Stimulated activated CD8-positive, alpha-beta memory T cell treated with anti-CD3 and anti-CD28 coated beads, Interleukin-4, amount 100 ng/mL, for 48 hours (primary cell): ENCODE data around the gene HDAC3.
"Not testable (repeated sequence)": the region's sequence is repeated elsewhere in the genome, so short reads cannot be mapped to it uniquely, and the experiment has no call there.

Experiments used
- DNase-seq: peaks from one replicate; pipeline ENCODE4 v3.0.0-alpha.2; 2020

HDAC3 gene

DNA sequence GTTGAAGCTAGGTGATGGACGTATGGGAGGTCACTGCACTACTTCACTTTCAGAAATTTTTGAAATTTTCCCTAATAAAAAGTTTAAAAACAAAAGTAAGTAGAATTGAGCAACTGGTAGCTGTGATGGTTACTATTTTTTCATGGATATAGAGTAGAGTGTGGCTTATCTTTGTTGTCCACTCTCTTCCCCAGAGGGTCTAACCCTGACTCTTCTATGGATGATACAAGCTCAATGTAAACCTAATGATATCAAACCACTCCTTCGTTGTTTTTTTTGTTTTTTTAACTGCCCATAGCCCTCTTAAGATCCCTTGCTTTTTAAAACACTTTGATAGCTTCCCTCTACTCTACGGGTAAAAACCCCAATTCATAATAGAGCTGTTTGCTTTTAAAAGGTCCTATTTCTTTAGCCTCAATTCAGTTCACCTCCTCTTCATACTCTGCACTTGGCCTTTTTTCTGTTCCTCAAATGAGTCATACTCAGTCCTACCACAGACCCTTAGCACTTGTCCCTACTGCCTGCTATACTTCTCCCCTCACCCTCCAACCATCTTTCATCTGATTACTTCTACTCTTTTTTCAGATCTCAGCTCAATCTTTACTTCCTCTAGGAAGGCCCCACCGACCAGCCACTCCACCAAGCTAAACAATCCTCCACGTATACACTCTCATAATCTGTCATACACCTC lies 2.6 kb downstream of the HDAC3 start:
- DNase-seq, result no peak

DNA sequence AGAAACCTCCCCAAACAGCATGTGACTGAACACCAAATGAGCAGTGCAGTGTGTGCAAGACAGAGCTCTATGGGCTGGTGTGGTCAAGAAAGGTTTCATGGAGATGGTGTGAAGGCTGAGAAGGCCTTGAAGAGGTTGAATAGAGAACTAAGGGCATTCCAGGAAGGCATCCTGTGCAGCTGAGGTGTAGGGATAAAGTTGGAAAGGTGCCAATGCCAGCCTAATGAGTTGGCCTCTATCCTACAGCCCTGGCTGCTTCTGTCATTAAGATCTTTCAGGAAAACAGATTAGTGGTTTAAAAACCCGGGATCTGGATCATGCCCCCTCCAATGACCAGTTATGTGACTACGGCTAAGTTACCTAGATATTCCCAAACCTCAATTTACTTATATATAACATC lies 4.0 kb downstream of the HDAC3 start:
- DNase-seq, result no peak

GRCh38 chr5:141630570-141631140 lies 6.0 kb downstream of the HDAC3 start:
- DNase-seq, result no peak

GRCh38 chr5:141628175-141628788 lies 8.4 kb downstream of the HDAC3 start:
- no peak for DNase-seq

GRCh38 chr5:141623611-141624010 lies 13.0 kb downstream of the HDAC3 start:
- DNase-seq, result no peak

- no peak for DNase-seq
Observed at GRCh38 chr5:141623186-141623585, 13.5 kb downstream of the HDAC3 start.

DNA sequence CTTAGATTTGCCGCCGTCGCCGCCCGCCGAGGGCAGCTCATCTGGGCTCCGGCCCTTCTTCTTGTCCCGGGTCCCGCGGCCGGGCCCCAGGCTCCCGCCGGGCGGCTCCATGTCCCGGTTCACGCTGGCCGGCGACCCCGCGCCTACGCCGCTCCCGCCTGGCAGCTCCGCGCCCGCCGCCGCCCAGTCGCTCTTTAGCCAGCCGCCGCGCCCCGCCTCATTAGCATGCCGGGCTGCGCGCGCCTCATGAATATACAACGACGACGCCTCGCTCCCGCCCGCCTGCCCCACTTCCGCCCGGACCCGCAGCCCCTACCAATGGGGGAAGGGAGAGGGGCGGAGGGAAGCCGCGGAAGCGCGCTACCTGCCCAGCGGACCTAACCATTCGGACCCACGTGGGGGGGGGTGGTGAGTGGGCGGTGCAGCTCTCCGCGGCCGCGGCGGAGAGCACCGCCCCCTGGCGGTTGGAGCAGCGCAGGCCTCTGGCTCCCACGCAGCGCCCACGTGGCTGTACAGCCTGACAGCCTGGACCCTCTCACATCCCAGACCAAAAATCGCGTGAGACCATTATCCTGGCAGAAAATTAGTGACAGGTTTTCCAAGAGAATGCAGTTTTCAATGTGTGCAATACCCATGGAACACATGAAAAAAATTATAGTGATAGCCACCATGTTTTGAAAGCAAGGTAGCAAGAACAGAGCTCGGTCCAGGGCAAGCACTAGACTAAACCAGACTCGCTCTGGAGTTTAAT lies 17.7 kb downstream of the HDAC3 start, which contains the start of gene DIAPH1:
TSS of gene DIAPH1 (minus strand) at position 197 of the 751 bp plus-strand sequence. CDS start at position 111, 86 bp downstream.
- DNase-seq, result peak; percentile 99

GRCh38 chr5:141618030-141618803 lies 18.4 kb downstream of the HDAC3 start:
- peak; percentile 79 for DNase-seq

DNA sequence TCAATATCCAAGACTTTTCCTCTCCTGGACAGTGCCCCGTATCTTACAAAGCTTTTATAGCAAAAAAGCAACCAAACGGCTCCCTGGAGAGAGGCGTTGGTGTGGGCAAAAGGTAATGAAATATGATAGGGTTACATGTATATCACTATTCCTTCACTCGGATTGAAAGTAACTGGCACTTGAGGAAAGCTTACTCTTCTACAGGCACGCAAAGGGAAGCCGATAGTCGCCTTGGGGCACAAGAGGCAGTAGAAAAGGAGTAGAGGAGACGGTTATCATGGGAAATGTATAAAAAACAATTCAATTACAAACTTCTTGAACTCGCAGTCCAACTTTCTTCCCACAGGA lies 19.0 kb downstream of the HDAC3 start:
- no peak for DNase-seq

GRCh38 chr5:141617128-141617527 lies 19.5 kb downstream of the HDAC3 start:
- no peak for DNase-seq

GRCh38 chr5:141615991-141616720 lies 20.5 kb downstream of the HDAC3 start:
- no peak for DNase-seq

GRCh38 chr5:141613344-141613743 lies 23.3 kb downstream of the HDAC3 start:
- no peak for DNase-seq

GRCh38 chr5:141611289-141611688 lies 25.4 kb downstream of the HDAC3 start:
- no peak for DNase-seq

GRCh38 chr5:141609921-141610320 lies 26.7 kb downstream of the HDAC3 start:
- not testable (repeated sequence) for DNase-seq

- no peak for DNase-seq
Observed at GRCh38 chr5:141609044-141609443, 27.6 kb downstream of the HDAC3 start.

DNA sequence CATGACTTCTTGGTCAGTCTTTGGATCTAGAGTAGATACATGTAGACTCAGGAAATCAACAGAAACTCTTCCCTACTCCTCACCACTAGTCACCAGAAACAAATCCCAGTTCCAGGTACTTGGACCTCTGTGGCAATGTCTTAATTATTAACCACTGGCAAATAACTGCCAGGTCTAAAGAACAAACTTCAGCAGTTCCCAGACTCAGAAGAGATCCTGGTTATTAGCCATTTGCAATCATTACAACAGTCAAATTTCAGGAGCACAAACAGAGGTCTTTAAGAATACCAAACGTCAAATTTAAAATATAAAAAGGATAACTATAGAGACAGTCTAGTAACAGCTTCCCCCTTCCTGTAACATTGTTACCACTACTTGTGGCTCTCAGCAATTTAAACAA lies 28.1 kb downstream of the HDAC3 start:
- DNase-seq, result no peak

- DNase-seq, result no peak
Observed at GRCh38 chr5:141608046-141608445, 28.6 kb downstream of the HDAC3 start.

DNA sequence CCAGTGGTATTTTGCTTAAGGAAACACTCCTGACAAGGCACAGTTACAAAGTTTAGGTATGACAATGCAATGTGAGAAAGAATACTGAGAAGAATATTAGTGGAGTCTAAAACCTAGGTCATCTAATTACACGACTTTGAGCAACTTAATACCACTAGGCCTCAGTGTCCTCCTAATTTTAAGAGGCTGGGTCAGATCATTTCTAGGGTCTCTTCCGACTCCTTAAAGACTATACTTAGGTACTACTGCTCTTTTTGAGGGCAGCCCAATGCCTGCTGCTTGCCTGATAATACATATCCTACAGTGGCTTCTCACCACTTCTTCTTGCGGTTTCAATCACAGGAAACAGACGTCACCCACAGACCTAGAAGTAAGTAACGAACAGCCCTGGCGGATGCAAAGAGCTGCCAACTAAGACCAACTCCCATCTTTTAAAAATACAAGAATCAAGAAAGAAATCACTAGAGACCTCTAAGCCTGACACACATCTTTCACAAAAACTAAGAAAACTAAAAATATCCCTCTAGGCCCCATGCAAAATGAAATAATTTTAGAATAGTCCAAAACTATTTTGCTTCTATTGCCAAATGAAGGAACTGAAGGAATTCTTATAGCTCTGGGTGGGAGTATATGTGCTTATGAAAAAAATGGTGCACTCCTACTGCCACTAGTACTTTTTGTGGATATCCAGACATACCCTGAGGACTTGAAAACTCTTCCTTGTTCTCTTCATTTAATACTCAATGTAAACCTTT lies 30.9 kb downstream of the HDAC3 start:
- DNase-seq, result peak; percentile 69

GRCh38 chr5:141603923-141604717 lies 32.5 kb downstream of the HDAC3 start:
- DNase-seq, result no peak

DNA sequence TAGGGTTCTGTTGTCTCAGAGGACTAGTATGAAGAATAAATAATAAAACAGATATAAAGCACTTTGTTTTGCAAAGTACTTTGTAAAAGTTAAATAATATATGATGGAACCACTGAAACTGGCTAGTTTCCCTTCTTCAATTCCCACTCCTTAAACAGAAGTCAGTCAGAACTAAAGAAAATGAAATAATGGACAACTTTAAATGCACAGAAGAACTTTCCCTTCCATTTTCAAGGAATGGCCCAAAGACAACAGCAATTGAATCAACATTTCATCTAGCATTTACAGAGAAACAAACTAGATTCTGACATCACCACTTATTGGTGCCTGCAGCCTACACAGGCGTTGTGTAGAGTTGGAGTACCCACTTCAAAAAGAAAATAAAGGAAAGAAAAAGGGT lies 34.0 kb downstream of the HDAC3 start:
- DNase-seq, result no peak
